Activated CD8-positive, alpha-beta memory T cell treated with anti-CD3 and anti-CD28 coated beads, Interleukin-2, amount 50 U/mL, for 24 hours (primary cell): ENCODE results near the gene OXCT2.

ENCODE experiments used
- DNase-seq: peaks from one replicate; pipeline ENCODE4 v3.0.0-alpha.2; 2020; ENCODE audit errors: extremely low read depth

The OXCT2 gene

DNA sequence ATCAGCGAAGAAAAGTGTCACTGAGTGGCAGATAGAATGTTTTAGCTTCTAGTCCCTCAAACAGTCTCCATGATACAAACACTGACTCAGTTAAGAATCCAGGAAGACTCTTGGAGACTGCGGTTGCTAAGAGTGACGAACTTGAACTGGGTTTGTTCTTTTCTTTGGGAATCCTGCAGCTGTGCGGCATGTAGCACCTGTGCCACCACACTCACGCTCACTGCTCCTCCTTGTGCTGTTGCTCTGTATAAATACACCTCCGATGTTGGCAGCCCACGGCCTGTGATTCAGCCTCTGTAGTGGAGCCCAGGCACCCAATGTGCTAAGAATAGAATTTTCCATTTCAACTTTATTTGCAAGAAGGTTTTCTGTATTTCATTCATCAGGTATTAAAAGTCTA, 38.0 kb downstream of the OXCT2 start:
- DNase-seq, result no peak

DNA sequence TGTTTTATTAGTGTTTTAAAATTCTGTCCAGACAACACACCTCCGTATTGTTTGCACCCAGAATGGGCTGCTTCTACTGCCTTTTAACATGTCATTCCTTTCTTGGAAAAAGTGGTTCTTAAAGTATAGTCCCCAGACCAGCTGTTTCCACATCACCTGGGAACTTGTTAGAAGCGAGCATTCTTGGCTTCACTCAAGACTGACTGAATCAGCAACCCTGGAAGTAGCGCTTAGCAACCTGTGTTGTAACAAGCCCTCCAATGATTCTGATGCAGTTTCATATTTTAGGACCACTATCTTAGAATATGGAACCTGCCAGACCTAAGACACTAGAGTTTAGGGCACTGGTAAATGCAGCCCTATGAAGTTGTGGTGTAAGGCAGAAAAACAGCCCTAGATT, 38.4 kb downstream of the OXCT2 start:
- no peak for DNase-seq

DNA sequence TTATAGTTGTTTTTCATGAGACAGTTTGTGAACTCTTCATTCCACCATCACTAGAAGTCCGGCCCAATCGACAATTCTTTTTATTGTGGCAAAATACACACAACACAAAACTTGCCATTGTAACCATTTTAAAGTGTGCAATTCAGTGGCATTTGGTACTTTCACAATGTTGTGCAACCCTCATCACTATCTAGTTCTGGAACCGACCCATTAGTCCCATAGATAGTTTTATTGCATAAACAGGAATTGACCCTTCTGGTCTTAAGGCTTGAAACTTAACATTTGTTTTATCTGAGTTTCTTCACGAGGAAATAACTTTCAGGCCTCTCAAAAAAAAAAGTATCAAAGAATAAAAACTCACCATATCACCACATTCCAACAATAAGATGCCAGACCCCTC, 41.3 kb downstream of the OXCT2 start:
- no peak for DNase-seq

DNA sequence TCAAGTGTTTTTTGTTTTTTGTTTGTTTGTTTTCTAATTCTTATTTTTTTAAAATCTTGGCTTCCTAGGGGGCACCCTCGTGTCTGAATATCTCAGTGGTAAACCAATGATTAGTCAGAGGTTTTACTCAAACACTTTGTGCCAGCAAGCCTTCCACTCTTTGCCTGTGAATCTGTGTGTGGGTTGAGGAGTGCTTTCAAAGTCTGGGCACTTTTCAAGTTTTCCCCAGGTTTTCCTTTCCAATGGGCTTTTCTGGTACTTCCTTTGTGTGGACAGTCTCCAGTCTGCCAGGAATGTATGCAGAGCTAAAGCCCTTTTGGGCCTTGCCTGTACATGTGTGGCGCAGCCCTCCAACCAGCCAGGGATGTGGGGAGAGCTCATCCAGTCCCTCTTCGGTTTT, 42.1 kb downstream of the OXCT2 start:
- DNase-seq, result no peak

DNA sequence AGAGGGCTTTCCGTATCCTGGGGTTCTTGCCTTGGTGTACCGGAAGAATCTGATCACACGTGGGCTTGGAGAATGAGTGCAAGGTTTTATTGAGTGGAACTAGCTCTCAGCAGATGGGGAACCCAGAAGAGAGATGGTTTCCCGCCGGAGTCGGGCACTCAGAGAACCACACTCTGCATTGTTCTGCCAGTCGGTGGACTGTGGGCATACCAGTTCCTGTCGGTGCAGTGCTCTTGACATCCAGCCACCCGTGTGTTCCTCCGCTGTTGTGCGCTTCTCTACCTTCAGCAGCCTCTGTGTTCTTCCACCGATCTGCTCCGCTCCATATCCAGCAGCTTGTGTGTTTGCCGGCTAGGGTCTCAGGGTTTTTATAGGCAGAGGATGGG, 43.2 kb downstream of the OXCT2 start:
- DNase-seq, result no peak

DNA sequence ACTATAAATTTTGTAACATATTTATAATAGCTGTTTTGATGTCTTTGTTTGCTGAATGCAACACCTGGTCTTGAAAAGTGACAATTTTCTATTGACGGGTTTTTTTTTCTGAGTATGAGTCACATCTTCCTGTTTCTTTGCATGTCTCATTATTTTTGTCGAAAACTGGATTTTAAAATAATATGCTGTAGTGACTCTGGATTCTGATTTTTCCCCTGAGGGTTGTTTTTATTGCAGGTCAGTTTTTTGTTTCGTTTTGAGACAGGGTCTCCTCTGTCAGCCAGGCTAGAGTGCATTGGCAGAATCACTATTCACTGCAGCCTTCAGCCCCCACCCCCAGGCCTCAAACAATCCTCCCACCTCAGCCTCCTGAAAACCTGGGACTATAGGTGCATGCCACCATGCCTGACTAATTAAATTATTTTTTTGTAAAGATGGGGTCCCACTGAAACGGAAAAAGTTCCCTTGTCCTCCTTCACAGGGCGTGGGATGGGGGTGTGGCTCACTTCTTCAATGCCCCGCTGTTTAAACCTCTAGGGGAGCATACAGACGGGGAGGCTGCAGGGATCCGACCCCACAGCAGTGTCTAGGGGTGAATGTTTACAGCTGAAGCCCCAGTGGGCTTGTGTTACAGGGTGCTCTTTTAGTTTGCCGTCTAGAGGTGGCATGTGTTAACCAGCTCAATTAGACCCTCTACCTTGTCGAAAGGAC, 43.8 kb downstream of the OXCT2 start:
- DNase-seq, result no peak

DNA sequence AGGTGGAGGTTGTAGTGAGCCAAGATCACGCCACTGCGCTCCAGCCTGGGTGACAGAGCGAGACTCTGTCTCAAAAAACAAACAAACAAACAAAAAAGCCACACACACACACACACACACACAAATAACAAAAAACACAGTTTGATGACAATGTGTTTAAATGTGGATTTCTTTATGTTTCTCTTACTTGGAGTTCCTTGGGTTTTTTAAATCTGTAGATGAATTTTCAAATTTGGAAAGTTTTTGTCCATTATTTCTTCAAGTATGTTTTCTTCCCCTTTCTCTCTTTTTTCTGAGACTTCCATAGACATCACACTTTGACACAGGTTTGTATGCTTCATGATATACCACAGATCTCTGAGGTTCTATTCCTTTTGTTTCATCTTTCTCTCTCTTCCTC, 44.5 kb downstream of the OXCT2 start:
- no peak for DNase-seq

DNA sequence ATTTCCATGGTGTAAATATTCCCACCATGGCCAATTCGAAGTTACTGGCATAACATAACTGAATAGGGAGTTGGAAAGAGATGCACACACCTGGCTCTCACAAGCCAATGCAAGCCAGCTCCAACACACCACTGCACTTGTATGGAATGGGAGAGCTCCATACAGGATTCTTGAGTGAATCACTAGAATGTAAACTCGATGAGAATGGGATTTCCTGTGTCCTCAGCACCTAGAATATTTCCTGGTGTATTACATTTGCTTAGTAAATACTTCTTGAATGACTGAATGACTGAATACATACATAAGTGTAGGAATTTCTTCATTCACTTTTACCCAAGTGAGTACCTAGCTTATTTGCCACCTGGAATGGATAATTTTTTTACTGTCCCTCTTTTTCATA, 48.7 kb downstream of the OXCT2 start:
- DNase-seq, result no peak

DNA sequence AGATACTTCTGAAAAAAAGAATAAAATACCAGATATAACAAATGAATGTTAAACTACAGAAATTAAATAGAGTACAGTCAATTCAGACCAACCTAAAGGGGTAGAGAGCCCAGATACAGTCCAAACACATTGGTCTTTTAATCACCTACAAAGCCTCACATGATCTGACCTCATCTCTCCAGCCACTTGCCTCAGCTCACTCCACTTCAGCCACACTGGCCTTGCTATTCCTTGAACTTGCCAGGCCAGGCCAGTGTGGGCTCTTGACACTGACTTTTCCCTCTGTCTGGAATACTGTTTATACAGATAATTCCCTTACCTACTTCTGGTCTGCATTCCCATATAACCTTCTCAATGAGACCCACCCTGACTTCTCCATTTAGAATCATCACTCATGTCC, 49.5 kb downstream of the OXCT2 start:
- no peak for DNase-seq

DNA sequence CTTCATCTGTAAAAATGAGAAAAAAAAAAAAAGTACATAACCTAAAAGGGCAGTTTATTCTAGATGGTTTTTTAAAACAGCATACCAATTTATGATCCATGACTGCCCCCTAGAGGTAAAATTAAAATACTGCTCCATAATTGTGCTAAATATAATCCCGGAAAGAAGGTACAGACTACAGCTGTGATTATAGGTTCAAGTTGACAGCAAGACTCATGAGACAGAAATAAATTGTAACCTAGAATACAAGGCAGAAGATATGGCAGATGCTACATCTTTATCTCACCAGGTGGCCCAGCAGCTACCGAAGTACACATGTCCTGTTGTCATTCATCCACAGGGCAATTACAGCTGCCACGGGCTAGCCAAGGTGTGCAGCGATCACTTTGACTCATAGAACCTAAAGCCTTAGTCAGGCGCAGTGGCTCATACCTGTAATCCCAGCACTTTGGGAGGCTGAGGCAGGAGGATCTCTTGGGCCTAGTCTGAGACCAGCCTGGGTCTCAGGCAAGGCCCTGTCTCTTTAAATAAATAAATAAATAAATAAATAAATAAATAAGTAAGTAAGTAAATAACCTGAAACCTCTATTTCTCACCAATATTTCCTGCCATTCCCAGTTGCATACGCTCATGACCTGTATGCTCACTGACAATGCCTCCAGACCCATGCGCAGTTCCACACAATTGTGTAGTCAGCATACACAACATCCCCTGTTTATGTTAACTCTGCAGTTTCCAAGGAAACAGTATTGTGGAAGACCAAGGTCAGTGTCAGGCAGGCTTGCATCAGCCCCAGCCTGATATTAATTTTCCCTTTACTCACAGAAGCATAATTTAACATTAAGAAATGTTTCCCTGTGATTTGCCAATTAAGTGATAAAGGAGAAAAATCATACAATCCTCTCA, 50.8 kb downstream of the OXCT2 start:
- no peak for DNase-seq
